Activated gamma-delta T cell (primary cell): ENCODE measurements around the gene RETREG1.
"Not testable (repeated sequence)": the region's sequence is repeated elsewhere in the genome, so short reads cannot be mapped to it uniquely, and the experiment has no call there.

Experiments used
- DNase-seq: peaks from one replicate; lab custom pipeline; 2025; lab: John Stamatoyannopoulos, UW

The RETREG1 gene

GRCh38 chr5:16554110-16554509 is 62.7 kb downstream of the RETREG1 start:
- no peak for DNase-seq

- no peak for DNase-seq
Measured at GRCh38 chr5:16552666-16553343, 64.0 kb downstream of the RETREG1 start.

- no peak for DNase-seq
Measured at GRCh38 chr5:16551628-16552027, 65.2 kb downstream of the RETREG1 start.

GRCh38 chr5:16550316-16550952 is 66.4 kb downstream of the RETREG1 start:
- no peak for DNase-seq

GRCh38 chr5:16549491-16550206 is 67.1 kb downstream of the RETREG1 start:
- no peak for DNase-seq

DNA sequence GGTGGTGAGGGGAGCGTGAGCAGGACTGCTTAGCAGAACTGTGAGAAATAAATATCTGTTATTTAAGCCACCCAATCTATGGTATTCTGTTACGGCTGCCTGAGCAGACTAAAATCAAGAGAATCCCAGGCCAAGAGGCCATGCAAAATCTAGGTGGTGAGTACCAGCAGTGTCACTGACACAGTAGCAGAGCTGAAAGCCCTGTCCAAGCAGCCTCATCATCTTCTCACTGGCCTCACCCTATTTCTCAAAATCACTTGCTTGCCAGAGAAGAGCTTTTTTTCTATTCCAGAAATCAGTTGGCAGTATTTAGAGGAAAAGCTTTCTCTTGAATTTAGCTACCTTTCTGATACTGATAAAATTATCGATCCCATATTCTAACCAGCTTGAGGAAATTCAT is 68.0 kb downstream of the RETREG1 start:
- DNase-seq: no peak

DNA sequence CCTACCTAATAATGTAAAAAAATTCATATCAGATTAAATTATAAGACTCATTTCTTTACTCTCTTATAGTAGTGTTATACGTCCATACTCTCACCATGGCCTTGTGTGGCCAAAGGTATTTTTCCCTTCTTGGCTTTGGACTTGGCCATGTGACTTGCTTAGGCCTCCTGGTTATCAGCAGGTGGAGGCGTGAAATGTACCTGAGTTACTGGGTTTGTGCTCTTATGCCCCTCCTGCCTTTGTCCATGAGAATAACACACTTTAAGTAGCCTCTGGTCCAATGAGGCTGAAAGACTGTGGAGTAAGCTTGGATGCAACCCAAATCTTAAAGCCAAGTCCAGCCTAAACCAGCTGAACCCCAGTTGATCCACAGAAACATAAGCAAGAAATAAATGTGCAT is 68.7 kb downstream of the RETREG1 start:
- DNase-seq: no peak

DNA sequence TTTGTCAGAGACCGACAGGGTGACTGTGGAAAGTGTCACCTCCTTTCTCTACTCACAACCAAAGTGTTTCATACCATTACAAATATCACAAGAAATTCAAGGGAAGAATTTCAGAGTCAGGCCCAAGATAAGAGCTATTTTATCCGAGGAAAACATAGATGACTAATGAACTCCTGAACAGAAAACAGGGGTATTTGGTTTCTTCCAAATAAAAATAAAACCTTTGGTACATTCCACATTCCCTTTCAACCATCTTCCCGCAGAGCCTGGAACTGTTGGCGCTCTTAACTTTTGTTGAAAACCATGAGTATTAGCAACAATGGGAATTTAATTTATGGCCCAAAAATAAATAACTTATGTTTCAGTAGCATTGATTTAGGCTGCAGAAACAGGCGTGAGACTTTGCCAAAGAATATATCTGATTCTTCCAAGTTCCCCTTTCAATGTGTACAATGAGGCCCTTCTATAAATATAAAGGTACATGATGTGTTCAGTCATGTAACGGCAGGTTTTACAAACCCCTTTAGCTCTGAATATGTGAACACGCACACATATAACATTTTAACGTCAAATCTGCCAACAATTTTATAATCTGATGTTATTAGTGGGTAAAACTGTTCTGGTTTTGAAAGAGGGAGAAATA is 69.5 kb downstream of the RETREG1 start:
- DNase-seq: no peak

- no peak for DNase-seq
Measured at GRCh38 chr5:16546732-16547131, 70.1 kb downstream of the RETREG1 start.

DNA sequence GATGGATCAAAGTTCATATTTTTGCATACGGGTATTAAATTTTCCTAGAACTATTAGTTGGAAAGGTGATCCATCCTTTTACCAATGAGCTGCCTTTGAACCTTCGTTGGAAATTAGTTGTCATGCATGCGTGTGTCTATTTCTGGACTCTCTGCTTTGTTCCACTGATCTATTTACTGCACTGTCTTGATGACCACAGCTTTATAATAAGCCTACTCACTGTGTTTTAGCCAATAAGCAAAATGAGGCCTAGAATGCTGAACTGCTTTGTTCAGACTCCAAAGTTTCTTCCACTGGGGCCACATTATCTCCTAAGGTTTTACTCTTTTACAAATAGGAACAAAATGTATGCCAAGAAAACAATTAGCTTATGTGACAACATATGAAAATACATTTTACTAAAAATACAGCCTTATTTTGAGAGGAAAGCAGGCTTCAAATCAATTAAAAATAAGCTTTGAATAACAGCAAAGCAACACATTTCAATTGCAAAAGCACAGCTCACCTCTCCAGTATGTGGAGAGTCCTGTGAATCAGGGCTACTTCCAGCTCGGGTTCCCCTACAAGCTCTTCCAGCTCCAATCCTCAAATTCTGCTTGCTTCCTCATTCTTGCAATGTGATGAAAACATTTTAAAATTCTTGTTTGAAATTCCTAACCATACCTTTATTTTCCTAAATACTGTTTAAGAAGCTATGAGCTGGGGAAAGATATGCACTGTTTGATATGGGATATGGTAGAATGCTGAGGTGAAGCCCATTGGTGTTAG is 72.0 kb downstream of the RETREG1 start:
- no peak for DNase-seq

GRCh38 chr5:16543206-16543605 is 73.6 kb downstream of the RETREG1 start:
- not testable (repeated sequence) for DNase-seq

GRCh38 chr5:16542236-16542635 is 74.6 kb downstream of the RETREG1 start:
- DNase-seq: no peak

- DNase-seq: not testable (repeated sequence)
Measured at GRCh38 chr5:16541592-16541991, 75.2 kb downstream of the RETREG1 start.

GRCh38 chr5:16540421-16540820 is 76.4 kb downstream of the RETREG1 start:
- no peak for DNase-seq

- DNase-seq: no peak
Measured at GRCh38 chr5:16539169-16539666, 77.6 kb downstream of the RETREG1 start.

DNA sequence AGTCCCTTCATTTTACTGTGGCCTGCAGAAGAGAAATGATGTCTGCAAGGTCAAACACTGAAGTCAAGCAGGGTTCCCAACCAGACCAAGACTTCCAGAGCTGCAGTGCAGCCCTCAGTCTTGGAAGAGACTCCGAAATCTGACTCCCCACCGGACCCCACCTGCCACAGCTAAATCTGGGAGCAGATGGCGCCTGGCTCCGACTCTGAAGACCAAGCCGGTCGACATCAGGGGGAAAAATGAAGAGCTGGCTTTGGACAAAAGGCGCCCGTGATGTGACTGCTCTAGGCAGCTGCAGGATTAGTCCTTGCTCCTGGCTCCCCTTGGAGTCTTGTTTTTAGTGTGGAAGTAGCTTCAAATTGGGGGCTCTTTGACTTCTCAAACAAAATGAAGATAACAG is 78.8 kb downstream of the RETREG1 start:
- DNase-seq: no peak

DNA sequence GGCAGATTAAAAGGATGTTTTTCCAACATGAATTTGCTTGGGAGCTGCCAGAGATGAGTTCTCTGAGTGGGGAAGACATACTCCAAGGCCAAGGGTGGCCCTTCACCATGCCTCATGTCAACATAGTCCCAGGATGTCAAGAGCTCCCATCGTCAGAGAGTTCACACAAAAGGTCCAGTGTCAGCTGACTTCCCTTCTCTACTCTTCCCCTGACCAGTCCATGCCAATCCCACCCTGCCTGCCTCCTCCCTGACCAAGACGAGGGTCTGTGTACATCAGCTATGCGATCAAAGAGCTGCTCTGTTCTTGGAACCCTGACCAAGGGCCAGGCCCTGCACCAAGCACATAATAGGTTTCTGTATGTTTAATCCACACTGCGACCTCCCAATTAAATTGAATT is 80.0 kb downstream of the RETREG1 start:
- no peak for DNase-seq

- DNase-seq: no peak
Measured at GRCh38 chr5:16536246-16536645, 80.6 kb downstream of the RETREG1 start.

- no peak for DNase-seq
Measured at GRCh38 chr5:16534280-16534679, 82.5 kb downstream of the RETREG1 start.

GRCh38 chr5:16531063-16531648 is 85.6 kb downstream of the RETREG1 start:
- DNase-seq: no peak

DNA sequence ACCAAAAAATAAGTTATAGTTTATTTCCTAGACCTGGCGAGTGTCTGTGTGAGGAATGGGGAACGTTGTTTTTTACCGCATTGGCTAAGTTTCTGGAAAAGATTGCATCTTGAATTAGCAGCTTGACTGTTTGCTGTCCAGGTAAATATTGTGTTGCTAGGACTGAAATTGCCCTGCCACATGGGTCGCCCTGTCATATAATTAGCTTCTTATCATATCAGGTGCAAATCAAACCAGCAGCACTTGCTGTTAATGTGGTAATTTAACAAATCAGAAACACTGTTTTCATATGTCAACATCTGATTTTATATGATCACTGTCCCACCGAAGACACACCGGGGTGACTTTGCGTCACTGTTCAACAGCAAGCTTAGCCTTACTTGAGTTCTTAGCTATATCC is 87.5 kb downstream of the RETREG1 start:
- no peak for DNase-seq
